Measurements from ENCODE around the gene CGA. TPM values are rescaled to one million over a fixed set of nuclear protein-coding genes. Genes with fewer than 3 reads are reported as not detected.

CGA gene
- total RNA-seq, 1 donor from 2014 or later = not detected

DNA sequence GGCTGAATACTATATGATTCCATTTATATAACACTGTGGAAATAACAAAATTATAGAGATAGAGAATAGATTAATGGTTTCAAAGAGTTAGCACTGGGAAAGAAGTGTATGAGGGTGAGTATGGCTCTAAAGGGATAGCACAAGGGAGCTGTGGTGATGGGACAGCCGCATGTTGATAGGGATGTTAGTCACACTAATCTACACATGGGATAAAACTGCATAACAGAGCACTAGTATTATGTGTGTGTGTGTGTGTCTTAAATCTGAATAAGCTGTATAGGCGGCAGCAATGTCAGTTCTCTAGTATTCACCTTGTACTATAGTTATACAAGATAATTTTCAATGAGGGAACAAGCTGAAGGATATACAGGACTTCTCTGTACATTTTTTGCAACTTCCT is 5.8 kb downstream of the CGA start:
- DNase-seq (ENCODE audit: low read depth in 2 of 2) = no peak

- DNase-seq (ENCODE audit: low read depth in 2 of 2) = no peak
Observed at GRCh38 chr6:87088076-87088475, 6.8 kb downstream of the CGA start.

DNA sequence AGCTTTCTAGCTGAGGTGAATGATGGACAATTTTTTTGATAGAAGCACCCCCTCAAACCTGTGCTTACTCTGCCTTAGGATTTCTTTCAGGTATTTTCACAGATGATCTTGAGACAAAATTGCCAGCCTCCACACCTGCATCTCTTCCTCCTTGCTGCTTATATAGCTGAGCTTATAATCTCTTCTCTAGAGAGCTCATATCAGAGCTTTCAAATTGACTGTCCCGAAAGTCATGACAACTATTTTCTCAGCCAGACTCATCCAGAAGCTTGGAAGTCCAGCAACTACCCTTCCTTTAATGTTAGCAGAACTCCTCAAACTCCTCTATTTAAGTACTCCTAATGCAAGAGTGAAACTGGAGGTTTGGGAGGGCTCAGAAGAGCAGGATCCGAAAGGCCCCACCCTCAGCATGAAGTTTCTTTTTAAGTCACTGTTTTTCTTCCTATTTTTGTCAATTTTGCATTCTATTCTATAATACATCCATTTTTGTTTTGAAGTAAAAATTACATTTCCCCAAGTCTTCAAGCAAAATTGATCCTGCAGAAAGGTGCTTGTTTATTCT is 12.7 kb downstream of the CGA start:
- DNase-seq (ENCODE audit: low read depth in 2 of 2) = no peak

- DNase-seq (ENCODE audit: low read depth in 2 of 2) = peak; percentile 73 to 75
Observed at GRCh38 chr6:87078983-87079616, 15.8 kb downstream of the CGA start.

GRCh38 chr6:87075168-87075567 is 19.7 kb downstream of the CGA start:
- DNase-seq (ENCODE audit: low read depth in 2 of 2) = no peak

- DNase-seq (ENCODE audit: low read depth in 2 of 2) = no peak
Observed at GRCh38 chr6:87074101-87074621, 20.7 kb downstream of the CGA start.

- DNase-seq (ENCODE audit: low read depth in 2 of 2) = no peak
Observed at GRCh38 chr6:87071683-87072082, 23.2 kb downstream of the CGA start.

DNA sequence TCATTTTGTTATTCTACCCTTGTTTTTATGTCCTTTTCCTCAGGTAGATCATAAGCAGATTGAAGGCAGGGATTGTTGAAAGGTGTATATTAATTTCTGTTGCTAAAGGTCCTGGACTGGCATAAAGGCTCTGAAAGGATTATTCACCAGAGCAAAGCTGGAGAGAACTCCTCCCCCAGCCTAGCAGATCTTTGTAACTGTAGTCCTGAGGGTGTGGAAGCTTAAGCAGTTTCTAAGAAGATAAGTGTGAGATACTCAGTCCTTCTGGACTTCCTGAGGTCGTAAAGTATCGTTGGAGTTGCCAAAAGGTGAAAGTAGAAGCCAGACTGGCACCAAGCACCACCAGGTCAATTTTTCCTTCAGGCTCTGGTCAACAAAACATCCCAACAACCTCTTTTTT is 24.2 kb downstream of the CGA start:
- no peak for DNase-seq (ENCODE audit: low read depth in 2 of 2)

DNA sequence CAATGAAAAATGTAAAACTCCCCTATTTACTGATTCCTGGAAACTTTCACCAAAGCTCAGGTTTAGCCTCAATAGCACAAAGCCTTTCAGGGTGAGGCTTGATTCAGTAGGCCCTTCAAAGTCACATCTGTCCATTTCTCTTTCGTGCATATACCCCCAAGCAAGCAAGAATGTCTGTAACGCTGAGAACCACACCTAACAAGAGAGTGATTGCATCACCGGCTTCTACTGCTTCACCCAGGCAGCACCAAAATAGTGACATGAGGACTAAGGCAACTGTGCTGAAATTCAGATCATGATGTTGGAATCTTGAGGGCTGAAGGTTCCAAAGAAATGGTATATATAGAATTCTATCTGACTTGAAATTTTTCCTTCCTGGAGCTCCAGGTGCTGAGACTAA is 26.1 kb downstream of the CGA start:
- no peak for DNase-seq (ENCODE audit: low read depth in 2 of 2)

GRCh38 chr6:87066449-87067333 is 28.2 kb downstream of the CGA start:
- DNase-seq (ENCODE audit: low read depth in 2 of 2) = peak; percentile 71 to 72

GRCh38 chr6:87065117-87065516 is 29.8 kb downstream of the CGA start:
- no peak for DNase-seq (ENCODE audit: low read depth in 2 of 2)

- DNase-seq (ENCODE audit: low read depth in 2 of 2) = no peak
Observed at GRCh38 chr6:87059943-87060342, 35.0 kb downstream of the CGA start.

DNA sequence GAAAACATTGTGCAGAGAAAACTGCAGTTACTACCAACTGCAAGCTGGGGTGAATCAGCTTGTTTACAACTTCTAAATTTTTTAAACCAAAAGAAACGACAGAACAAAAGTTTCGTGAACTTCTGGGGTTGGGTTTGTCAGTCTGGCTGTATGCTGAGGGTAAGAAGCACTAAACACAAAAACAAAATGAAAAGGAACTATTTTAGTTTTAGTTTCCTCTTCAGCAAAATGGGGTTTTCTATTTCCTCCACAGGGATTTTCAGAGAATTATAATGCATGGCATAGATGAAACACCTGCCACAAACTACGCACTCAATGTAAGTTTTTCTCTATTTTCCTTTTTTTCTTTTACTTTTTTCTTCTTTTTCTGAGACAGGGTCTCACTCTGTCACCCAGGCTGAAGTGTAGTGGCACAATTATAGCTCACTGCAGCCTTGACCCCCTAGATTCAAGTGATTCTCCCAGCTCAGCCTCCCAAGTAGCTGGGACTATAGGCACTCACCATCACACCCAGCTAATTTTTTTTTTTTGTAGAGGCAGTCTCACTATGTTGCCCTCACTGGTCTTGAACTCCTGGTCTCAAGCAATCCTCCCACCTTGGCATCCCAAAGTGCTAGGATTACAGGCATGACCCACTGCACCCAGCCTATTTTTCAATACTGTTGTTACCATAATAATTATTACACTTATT is 40.6 kb downstream of the CGA start:
- DNase-seq (ENCODE audit: low read depth in 2 of 2) = no peak

DNA sequence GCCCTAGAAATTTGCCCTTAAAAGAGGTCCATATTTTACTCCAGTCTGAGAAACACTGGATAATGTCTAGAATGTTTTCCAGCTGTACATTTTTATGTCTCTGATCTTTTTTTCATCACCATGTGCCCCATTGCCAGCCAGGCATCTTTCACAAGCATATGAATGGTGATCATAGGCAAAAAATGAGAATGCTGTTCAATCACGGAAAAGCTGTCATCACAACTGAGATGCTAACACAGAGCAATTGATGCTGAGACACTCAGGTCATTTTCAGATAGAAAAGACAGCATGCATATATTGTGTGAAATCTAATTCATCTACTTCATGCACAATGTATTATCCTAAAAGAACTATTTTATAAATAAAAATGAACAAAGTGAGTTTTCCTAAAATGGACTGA is 41.6 kb downstream of the CGA start:
- no peak for DNase-seq (ENCODE audit: low read depth in 2 of 2)

- no peak for DNase-seq (ENCODE audit: low read depth in 2 of 2)
Observed at GRCh38 chr6:87049779-87050178, 45.1 kb downstream of the CGA start.

- DNase-seq (ENCODE audit: low read depth in 2 of 2) = no peak
Observed at GRCh38 chr6:87045521-87046075, 49.3 kb downstream of the CGA start.

DNA sequence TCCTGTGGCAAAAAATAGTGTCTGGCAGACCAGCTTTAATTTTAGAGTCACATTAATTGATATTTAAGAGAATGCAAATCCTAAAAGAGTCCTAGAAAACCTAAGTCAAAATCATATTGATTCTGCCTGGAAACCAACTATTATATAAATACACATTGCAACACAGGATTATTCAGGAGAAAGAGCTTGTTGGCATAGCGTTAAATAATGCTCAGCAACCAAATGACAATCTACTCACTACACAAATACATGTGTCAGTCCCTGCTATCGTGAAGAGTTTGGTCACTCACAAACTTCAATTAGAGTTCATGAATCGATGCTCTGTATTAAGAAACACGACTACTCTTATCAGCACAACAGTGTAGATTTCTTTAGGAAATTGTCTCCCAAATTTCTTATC is 54.2 kb downstream of the CGA start:
- no peak for DNase-seq (ENCODE audit: low read depth in 2 of 2)
